GM12891 (cell line): ENCODE data around the gene PAN3.

Experiments
- PAX5 ChIP-seq: IDR thresholded peaks from 2 replicates; pipeline ENCODE4 v1.6.1; 2011; ENCODE audit warnings: low read length, moderate library complexity, mild to moderate bottlenecking; ENCODE audit not compliant: insufficient read depth, severe bottlenecking
- POLR2A ChIP-seq: IDR thresholded peaks from 2 replicates; pipeline ENCODE4 v1.6.1; 2011; ENCODE audit warnings: low read depth, low read length, control low read depth
- POLR2AphosphoS5 ChIP-seq: IDR thresholded peaks from 2 replicates; pipeline ENCODE4 v1.6.1; 2011; ENCODE audit warnings: low read depth, low read length, control low read depth
- POU2F2 ChIP-seq: IDR thresholded peaks from 2 replicates; pipeline ENCODE4 v1.6.1; 2011; ENCODE audit warnings: low read depth, mild to moderate bottlenecking, control low read depth, low read length, moderate library complexity
- TAF1 ChIP-seq: IDR thresholded peaks from 2 replicates; pipeline ENCODE4 v1.6.1; 2011; ENCODE audit warnings: low read depth, low read length, control low read depth

GRCh38 chr13:28286263-28286662 is 147.9 kb downstream of the PAN3 start:
- TF ChIP-seq POU2F2, result no peak
- TF ChIP-seq POLR2A, result no peak
- TF ChIP-seq POLR2AphosphoS5, result no peak
- TF ChIP-seq TAF1, result no peak
- TF ChIP-seq PAX5, result no peak
